OCI-LY3 (cell line): Measurements from ENCODE around the gene BIK.
"Not testable (repeated sequence)": the region's sequence is repeated elsewhere in the genome, so short reads cannot be mapped to it uniquely, and the experiment has no call there.

ENCODE experiments used
- H2AFZ ChIP-seq: fragments of 200-600, 300-600 bp; shearing (Covaris generic); 2 replicates; pipeline ENCODE4 v1.6.0; 2014; ENCODE audit warnings: antibody characterized with exemption, low read depth, low read length
- H3K27ac ChIP-seq: fragments of 200-600, 300-600 bp; sonication (generic); 2 replicates; pipeline ENCODE4 v1.5.1; 2014; ENCODE audit warnings: mild to moderate bottlenecking, low read length, moderate library complexity, mixed read lengths
- H3K27me3 ChIP-seq: fragments of 200-600, 300-600 bp; sonication (generic); 2 replicates; pipeline ENCODE4 v1.6.1; 2014; ENCODE audit warnings: low read depth, low read length, mixed read lengths
- H3K36me3 ChIP-seq: fragments of 200-600, 300-600 bp; sonication (generic); replicated peaks from 2 replicates; pipeline ENCODE3; 2014; ENCODE audit warnings: low read depth, low read length, mixed read lengths
- H3K4me1 ChIP-seq: fragments of 300-600, 200-600 bp; sonication (generic); 2 replicates; pipeline ENCODE4 v1.6.1; 2014; ENCODE audit warnings: low read length, mixed read lengths
- H3K4me2 ChIP-seq: fragments of 200-600, 300-600 bp; sonication (generic); 2 replicates; pipeline ENCODE4 v1.6.1; 2014; ENCODE audit warnings: low read length, mixed read lengths
- H3K4me3 ChIP-seq: fragments of 300-600, 200-600 bp; sonication (generic); 2 replicates; pipeline ENCODE4 v1.5.1; 2014; ENCODE audit warnings: antibody characterized with exemption, mild to moderate bottlenecking, low read length, moderate library complexity
- H3K79me2 ChIP-seq: fragments of 300-600, 200-600 bp; shearing (Covaris generic); 2 replicates; pipeline ENCODE4 v1.6.1; 2014; ENCODE audit warnings: mild to moderate bottlenecking, low read length, mixed read lengths
- H3K9ac ChIP-seq: fragments of 300-600, 200-600 bp; shearing (Covaris generic); 2 replicates; pipeline ENCODE4 v1.6.0; 2014; ENCODE audit warnings: mild to moderate bottlenecking, low read length, moderate library complexity
- H3K9me3 ChIP-seq: fragments of 200-600, 300-600 bp; shearing (Covaris generic); 2 replicates; pipeline ENCODE4 v1.6.1; 2014; ENCODE audit warnings: low read length, mixed read lengths; ENCODE audit not compliant: insufficient read depth
- H4K20me1 ChIP-seq: fragments of 200-600, 300-600 bp; sonication (generic); 2 replicates; pipeline ENCODE4 v1.6.1; 2016; ENCODE audit warnings: low read length, mixed read lengths; ENCODE audit not compliant: insufficient read depth
- EZH2phosphoT487 ChIP-seq: fragments of 200-600 bp; shearing (Covaris generic); IDR thresholded peaks from 2 replicates; pipeline ENCODE4 v1.6.1; 2018; ENCODE audit warnings: antibody characterized with exemption, mixed run types, low read depth
- TF ChIP-seq, protein P1 (sequence below): fragments of 200-600, 300-600 bp; sonication (generic); IDR thresholded peaks from 2 replicates; pipeline ENCODE4 v1.5.1; 2014; ENCODE audit warnings: antibody characterized with exemption, low read length, low read depth

The BIK gene

DNA sequence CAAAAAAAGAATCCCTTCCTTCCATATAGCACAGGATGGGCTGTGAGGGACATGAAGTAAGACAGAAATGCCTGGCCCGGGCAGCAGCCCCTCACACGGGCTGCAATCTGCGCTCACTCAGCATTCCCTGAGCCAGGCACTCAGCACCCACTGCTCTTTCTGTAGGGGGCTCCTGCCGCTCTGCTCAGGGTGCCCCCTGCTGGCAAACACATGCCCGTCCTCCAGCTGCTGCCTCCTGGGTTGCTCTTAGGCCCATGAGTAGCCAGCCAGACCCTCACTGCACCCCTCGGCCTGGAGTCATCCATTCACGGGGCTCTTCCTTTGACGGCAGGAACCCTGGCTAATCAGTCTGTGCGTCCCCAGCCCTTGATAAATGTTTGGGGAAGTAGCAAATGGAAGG lies 25.7 kb downstream of the BIK start:
- H3K4me3 ChIP-seq: no peak overlapping the region
- peaks cover 8% of the 10 kb centered on the region for H3K79me2 ChIP-seq
- H2AFZ ChIP-seq: no peak overlapping the region
- H3K4me1 ChIP-seq: no peaks in the 10 kb centered on the region
- no peak overlapping the region for H3K9ac ChIP-seq
- H3K4me2 ChIP-seq: no peak overlapping the region
- peaks cover 9% of the 10 kb centered on the region; the same call in 1 of the 2 replicates for H4K20me1 ChIP-seq
- H3K36me3 ChIP-seq: peaks cover 61% of the 10 kb centered on the region
- TF ChIP-seq, protein P1, sequence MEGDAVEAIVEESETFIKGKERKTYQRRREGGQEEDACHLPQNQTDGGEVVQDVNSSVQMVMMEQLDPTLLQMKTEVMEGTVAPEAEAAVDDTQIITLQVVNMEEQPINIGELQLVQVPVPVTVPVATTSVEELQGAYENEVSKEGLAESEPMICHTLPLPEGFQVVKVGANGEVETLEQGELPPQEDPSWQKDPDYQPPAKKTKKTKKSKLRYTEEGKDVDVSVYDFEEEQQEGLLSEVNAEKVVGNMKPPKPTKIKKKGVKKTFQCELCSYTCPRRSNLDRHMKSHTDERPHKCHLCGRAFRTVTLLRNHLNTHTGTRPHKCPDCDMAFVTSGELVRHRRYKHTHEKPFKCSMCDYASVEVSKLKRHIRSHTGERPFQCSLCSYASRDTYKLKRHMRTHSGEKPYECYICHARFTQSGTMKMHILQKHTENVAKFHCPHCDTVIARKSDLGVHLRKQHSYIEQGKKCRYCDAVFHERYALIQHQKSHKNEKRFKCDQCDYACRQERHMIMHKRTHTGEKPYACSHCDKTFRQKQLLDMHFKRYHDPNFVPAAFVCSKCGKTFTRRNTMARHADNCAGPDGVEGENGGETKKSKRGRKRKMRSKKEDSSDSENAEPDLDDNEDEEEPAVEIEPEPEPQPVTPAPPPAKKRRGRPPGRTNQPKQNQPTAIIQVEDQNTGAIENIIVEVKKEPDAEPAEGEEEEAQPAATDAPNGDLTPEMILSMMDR: peak; percentile 78
- TF ChIP-seq EZH2phosphoT487: no peak
- no peak overlapping the region for H3K27ac ChIP-seq
- no peaks in the 10 kb centered on the region for H3K9me3 ChIP-seq
- H3K27me3 ChIP-seq: no peaks in the 10 kb centered on the region

DNA sequence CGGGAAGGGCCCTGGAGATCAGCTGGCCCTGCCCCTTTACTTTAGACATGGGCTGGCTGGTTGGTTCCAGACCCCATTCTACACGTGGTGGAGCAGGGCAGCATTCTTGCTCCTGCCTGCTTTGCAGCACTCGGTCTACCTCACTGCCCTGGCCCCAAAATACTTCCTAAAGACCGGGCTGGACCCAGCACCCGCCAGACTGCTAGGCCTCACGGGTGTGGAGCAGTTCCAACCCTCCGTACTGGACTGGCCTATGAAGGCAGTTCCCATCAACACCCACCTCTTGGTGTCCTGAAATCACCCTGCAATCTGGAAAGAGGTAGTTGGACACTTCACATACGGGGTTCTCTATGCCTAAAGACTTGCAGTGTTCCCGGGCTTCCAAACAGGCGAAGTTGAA lies 26.3 kb downstream of the BIK start:
- H3K79me2 ChIP-seq: peaks cover 14% of the 10 kb centered on the region
- H3K27ac ChIP-seq: no peak overlapping the region
- H4K20me1 ChIP-seq: peaks cover 4% of the 10 kb centered on the region; the same call in 1 of the 2 replicates
- peaks cover 1% of the 10 kb centered on the region for H3K4me1 ChIP-seq
- no peak overlapping the region for H2AFZ ChIP-seq
- H3K9me3 ChIP-seq: no peaks in the 10 kb centered on the region
- TF ChIP-seq, protein P1: no peak
- TF ChIP-seq EZH2phosphoT487: no peak
- H3K4me2 ChIP-seq: no peak overlapping the region
- no peaks in the 10 kb centered on the region for H3K27me3 ChIP-seq
- H3K9ac ChIP-seq: no peak overlapping the region
- peaks cover 59% of the 10 kb centered on the region for H3K36me3 ChIP-seq
- no peak overlapping the region for H3K4me3 ChIP-seq

DNA sequence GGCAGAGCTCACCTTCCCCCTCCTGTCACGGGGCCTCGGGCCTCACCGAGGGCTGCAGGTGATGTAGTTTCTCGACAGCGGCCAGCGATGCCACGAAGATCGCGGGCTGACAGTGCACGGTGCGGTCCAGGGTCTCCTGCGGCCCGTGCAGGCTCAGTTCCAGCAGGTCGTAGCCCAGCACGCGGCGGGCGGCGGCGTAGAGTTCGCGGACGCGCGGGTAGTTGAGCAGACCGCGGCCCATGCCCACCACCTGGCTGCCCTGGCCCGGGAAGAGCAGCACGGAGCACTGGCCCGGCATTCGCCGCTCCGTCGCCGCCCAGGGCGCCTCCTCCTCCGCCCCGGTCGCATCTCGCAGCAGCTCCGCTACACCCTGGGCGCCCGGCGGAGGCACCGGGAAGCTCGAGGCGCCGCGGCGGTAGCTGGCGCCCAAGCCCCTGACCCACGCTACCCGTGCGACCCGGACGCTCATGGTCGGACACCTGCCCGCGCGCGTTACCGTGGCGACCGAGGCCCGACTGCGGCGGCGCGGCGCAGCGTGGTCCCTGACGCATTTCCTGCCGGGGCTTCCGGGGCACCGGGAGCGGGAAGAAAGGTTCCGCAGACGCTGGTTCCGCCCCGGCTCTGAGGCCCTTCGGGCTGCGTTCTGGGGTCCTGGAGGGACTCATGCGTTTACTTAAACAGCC lies 32.5 kb downstream of the BIK start, which contains the start of gene MCAT:
Gene MCAT (minus strand): TSS at position 519 of the 683 bp plus-strand sequence. CDS start 50 bp downstream, at position 469.
- H3K27ac ChIP-seq: peak within 1 kb of the TSS; percentile 15; the same call in 1 of the 2 replicates
- peak within 1 kb of the TSS; percentile 76 for H3K9ac ChIP-seq
- H3K4me1 ChIP-seq: peaks cover 27% of the 10 kb centered on the region
- peak within 1 kb of the TSS; percentile 69 for H3K4me2 ChIP-seq
- peak within 1 kb of the TSS; percentile 93 for H3K4me3 ChIP-seq
- H3K79me2 ChIP-seq: peaks cover 27% of the 10 kb centered on the region
- TF ChIP-seq, protein P1: no peak
- no peak for TF ChIP-seq EZH2phosphoT487
- peaks cover 25% of the 10 kb centered on the region for H3K36me3 ChIP-seq
- H3K27me3 ChIP-seq: no peaks in the 10 kb centered on the region
- peak within 1 kb of the TSS; percentile 56; the same call in 1 of the 2 replicates for H2AFZ ChIP-seq
- H4K20me1 ChIP-seq: no peaks in the 10 kb centered on the region
- no peaks in the 10 kb centered on the region for H3K9me3 ChIP-seq

DNA sequence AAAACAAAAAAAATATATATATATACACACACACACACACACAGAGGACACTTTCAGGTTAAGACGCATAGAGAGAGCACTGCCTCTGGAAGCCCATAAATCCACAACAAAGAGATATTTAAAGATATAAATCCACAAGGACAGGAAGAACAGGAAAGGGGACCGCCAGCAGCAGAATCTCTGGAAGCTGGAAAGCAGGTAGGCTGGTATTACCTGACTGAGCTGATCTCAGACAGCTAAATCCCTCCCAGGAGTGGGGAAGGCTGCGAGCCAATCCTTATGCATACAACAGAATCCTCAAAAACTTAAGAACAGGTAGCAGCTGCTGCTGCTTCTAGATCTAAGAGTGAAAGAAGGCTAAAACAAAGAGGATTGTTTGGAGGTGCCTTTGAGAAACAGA lies 34.4 kb downstream of the BIK start:
- TF ChIP-seq EZH2phosphoT487: no peak
- TF ChIP-seq, protein P1: no peak
- no peak overlapping the region for H3K9ac ChIP-seq
- H3K27ac ChIP-seq: no peak overlapping the region
- H3K27me3 ChIP-seq: no peaks in the 10 kb centered on the region
- H3K9me3 ChIP-seq: no peaks in the 10 kb centered on the region
- H3K36me3 ChIP-seq: peaks cover 17% of the 10 kb centered on the region
- no peak overlapping the region for H2AFZ ChIP-seq
- H3K79me2 ChIP-seq: peaks cover 26% of the 10 kb centered on the region
- peaks cover 27% of the 10 kb centered on the region for H3K4me1 ChIP-seq
- no peak overlapping the region for H3K4me3 ChIP-seq
- no peaks in the 10 kb centered on the region for H4K20me1 ChIP-seq
- H3K4me2 ChIP-seq: no peak overlapping the region

DNA sequence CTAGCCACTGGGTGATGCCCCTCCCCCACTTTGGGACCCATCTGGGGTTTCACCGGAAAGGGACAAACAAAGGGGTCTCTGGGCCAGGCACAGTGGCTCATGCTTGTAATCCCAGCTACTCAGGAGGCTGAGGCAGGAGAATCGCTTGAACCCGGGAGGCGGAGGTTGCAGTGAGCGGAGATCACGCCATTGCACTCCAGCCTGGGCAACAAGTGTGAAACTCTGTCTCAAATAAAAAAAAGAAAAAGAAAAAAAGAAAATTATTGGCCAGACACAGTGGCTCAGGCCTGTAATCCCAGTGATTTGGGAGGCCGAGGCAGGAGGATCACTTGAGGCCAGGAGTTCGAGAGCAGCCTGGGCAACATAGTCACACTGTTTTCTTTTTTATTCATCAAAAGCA lies 34.8 kb downstream of the BIK start:
- H3K4me1 ChIP-seq: peaks cover 27% of the 10 kb centered on the region
- not testable (repeated sequence) for H3K4me2 ChIP-seq, H3K9ac ChIP-seq, H2AFZ ChIP-seq, H3K9me3 ChIP-seq, H3K27ac ChIP-seq, H3K27me3 ChIP-seq, H3K4me3 ChIP-seq, H4K20me1 ChIP-seq
- peaks cover 13% of the 10 kb centered on the region for H3K36me3 ChIP-seq
- peaks cover 23% of the 10 kb centered on the region for H3K79me2 ChIP-seq

GRCh38 chr22:43146332-43146731 lies 35.8 kb downstream of the BIK start:
- H3K4me1 ChIP-seq: peaks cover 27% of the 10 kb centered on the region

More at GRCh38 chr22:43146332-43146731, 35.8 kb downstream of the BIK start:
- Histone ChIP-seq H3K4me3 (peak overlapping the region; percentile 6; the same call in 1 of the 2 replicates), H3K4me2 (peak overlapping the region; percentile 25), H3K79me2 (peaks cover 18% of the 10 kb centered on the region), H2AFZ (peak overlapping the region; percentile 54)
- H4K20me1 ChIP-seq, H3K27ac ChIP-seq, H3K27me3 ChIP-seq, H3K36me3 ChIP-seq, H3K9ac ChIP-seq, H3K9me3 ChIP-seq: not testable (repeated sequence)
